CD4-positive, alpha-beta T cell (primary cell): ENCODE results near the gene EP400. TPM values are rescaled to one million over a fixed set of nuclear protein-coding genes. Genes with fewer than 3 reads are reported as not detected.

Experiments used
- ATAC-seq: fragments of 200-7000 bp; cut with Tn5 transposase; one replicate; pipeline ENCODE4 v1.10.0; 2022; ENCODE audit warnings: mild to moderate bottlenecking; ENCODE audit not compliant: poor library complexity
- CTCF ChIA-PET: fragments of 350-600 bp; sonication (Branson Sonifier 250); formaldehyde crosslinking; loops from one replicate; lab custom pipeline; 2021; ENCODE audit warnings: antibody characterized with exemption, inconsistent platforms; lab: Charles Lee
- POLR2A ChIA-PET: fragments of 350-600 bp; sonication (Branson Sonifier 250); formaldehyde crosslinking; loops from one replicate; lab custom pipeline; 2021; ENCODE audit warnings: antibody characterized with exemption, inconsistent platforms; lab: Charles Lee
- DNase-seq, 14 experiments: peaks; one replicate each; pipeline ENCODE4 v3.0.0-alpha.2; 2013 to 2020; ENCODE audit warnings: mixed read lengths in 2 of 14
- H3K27ac ChIP-seq, 2 donors: one replicate each; pipeline versions ENCODE4 v1.5.1 to v1.7.0; 2013; ENCODE audit warnings: low read length in 2 of 2, low read depth in 1 of 2, mild to moderate bottlenecking in 1 of 2
- H3K27me3 ChIP-seq, 2 experiments: 1 replicate in 1 of 2; 2 replicates in 1 of 2; pipeline versions ENCODE4 v1.6.1 to v1.7.0; 2013; ENCODE audit warnings: low read length in 2 of 2, control low read depth in 1 of 2, mild to moderate bottlenecking in 1 of 2, moderate library complexity in 1 of 2; ENCODE audit not compliant: insufficient read depth in 2 of 2, control insufficient read depth in 1 of 2
- H3K36me3 ChIP-seq: one replicate; pipeline ENCODE4 v1.6.1; 2013; ENCODE audit warnings: low read length, control low read depth; ENCODE audit not compliant: insufficient read depth
- H3K4me1 ChIP-seq: one replicate; pipeline ENCODE4 v1.6.1; 2013; ENCODE audit warnings: low read length, control low read depth; ENCODE audit not compliant: insufficient read depth
- H3K4me3 ChIP-seq: one replicate; pipeline ENCODE4 v1.5.1; 2013; ENCODE audit warnings: mild to moderate bottlenecking, low read length, moderate library complexity
- H3K9me3 ChIP-seq, 2 experiments: 1 replicate in 1 of 2; 2 replicates in 1 of 2; pipeline versions ENCODE4 v1.6.1 to v1.7.0; 2013; ENCODE audit warnings: low read length in 2 of 2, mild to moderate bottlenecking in 2 of 2, control low read depth in 1 of 2, moderate library complexity in 1 of 2; ENCODE audit not compliant: control insufficient read depth in 1 of 2, insufficient read depth in 1 of 2
- H3K27ac Mint-ChIP-seq: one replicate; pipeline ENCODE4 v1.8.0; 2020; ENCODE audit warnings: mixed read lengths
- H3K27me3 Mint-ChIP-seq: one replicate; pipeline ENCODE4 v1.8.0; 2021; ENCODE audit warnings: mixed read lengths
- H3K36me3 Mint-ChIP-seq: one replicate; pipeline ENCODE4 v1.8.0; 2021; ENCODE audit warnings: low read depth, mixed read lengths
- H3K4me1 Mint-ChIP-seq: one replicate; pipeline ENCODE4 v1.8.0; 2021; ENCODE audit warnings: low read depth, mixed read lengths
- H3K4me3 Mint-ChIP-seq: one replicate; pipeline ENCODE4 v1.8.0; 2020; ENCODE audit warnings: mild to moderate bottlenecking, mixed read lengths
- H3K9me3 Mint-ChIP-seq: one replicate; pipeline ENCODE4 v1.8.0; 2020; ENCODE audit warnings: mixed read lengths
- intact Hi-C, 2 experiments: fragments of 100-400 bp; cut with DNase I in 1 of 2; cut with micrococcal nuclease in 1 of 2; formaldehyde crosslinking; loops; one replicate each; pipeline versions ENCODE4 v1.15.1 to v1.9.0; 2023 to 2025; cut with DNase I, micrococcal nuclease
- total RNA-seq, 174 experiments: library from RNA in 2 of 174; stranded (reverse) in 2 of 174; gene quantifications; one replicate each; pipeline ENCODE4 v1.2.3 and lab custom pipeline; 2021 to 2026
- TF ChIP-seq, protein P1 (sequence below): fragments of 200-600 bp; IDR thresholded peaks from one replicate; pipeline ENCODE4 v1.8.0; 2022; ENCODE audit warnings: antibody characterized with exemption, mild to moderate bottlenecking

Gene EP400
- total RNA-seq, 2 experiments from 2014 or later, result 56.4 to 56.5 TPM

GRCh38 chr12:131981388-131981787, 31.6 kb downstream of the EP400 start:
- intact Hi-C loops, result no loop called here
- ChIA-PET POLR2A (no interaction called here), CTCF (no interaction called here)
- Mint-ChIP-seq H3K27ac (no peak overlapping the region), H3K36me3 (peaks cover 76% of the 10 kb centered on the region), H3K9me3 (no peaks in the 10 kb centered on the region), H3K4me3 (no peak overlapping the region), H3K4me1 (peaks cover 10% of the 10 kb centered on the region), H3K27me3 (no peaks in the 10 kb centered on the region)
- H3K27me3 ChIP-seq, result no peaks in the 10 kb centered on the region
- no peak overlapping the region for H3K27ac ChIP-seq
- DNase-seq, result no peak
- H3K4me3 ChIP-seq, result no peak overlapping the region
- ATAC-seq, result no peak
- no peaks in the 10 kb centered on the region for H3K4me1 ChIP-seq
- TF ChIP-seq, protein P1, sequence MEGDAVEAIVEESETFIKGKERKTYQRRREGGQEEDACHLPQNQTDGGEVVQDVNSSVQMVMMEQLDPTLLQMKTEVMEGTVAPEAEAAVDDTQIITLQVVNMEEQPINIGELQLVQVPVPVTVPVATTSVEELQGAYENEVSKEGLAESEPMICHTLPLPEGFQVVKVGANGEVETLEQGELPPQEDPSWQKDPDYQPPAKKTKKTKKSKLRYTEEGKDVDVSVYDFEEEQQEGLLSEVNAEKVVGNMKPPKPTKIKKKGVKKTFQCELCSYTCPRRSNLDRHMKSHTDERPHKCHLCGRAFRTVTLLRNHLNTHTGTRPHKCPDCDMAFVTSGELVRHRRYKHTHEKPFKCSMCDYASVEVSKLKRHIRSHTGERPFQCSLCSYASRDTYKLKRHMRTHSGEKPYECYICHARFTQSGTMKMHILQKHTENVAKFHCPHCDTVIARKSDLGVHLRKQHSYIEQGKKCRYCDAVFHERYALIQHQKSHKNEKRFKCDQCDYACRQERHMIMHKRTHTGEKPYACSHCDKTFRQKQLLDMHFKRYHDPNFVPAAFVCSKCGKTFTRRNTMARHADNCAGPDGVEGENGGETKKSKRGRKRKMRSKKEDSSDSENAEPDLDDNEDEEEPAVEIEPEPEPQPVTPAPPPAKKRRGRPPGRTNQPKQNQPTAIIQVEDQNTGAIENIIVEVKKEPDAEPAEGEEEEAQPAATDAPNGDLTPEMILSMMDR, result no peak
- no peaks in the 10 kb centered on the region for H3K9me3 ChIP-seq
- H3K36me3 ChIP-seq, result peaks cover 65% of the 10 kb centered on the region

DNA sequence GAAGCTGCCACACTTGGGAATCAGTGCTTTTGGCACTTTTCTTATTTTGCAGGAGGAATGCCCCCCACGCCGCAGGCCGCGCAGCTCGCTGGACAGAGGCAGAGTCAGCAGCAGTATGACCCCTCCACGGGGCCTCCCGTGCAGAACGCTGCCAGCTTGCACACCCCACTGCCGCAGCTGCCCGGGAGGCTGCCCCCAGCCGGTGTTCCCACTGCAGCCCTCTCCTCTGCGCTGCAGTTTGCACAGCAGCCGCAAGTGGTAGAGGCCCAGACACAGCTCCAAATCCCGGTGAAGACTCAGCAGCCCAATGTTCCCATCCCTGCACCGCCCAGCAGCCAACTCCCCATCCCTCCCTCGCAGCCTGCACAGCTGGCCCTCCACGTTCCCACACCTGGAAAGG, 32.3 kb downstream of the EP400 start:
- ATAC-seq (no peak), DNase-seq (no peak)
- intact Hi-C loops, result no loop called here
- H3K27me3 Mint-ChIP-seq, result no peaks in the 10 kb centered on the region
- Histone ChIP-seq H3K27me3 (no peaks in the 10 kb centered on the region), H3K27ac (no peak overlapping the region), H3K4me3 (no peak overlapping the region), H3K36me3 (peaks cover 71% of the 10 kb centered on the region), H3K9me3 (no peaks in the 10 kb centered on the region), H3K4me1 (no peaks in the 10 kb centered on the region)
- no peak overlapping the region for H3K27ac Mint-ChIP-seq
- H3K4me1 Mint-ChIP-seq, result peaks cover 5% of the 10 kb centered on the region
- H3K9me3 Mint-ChIP-seq, result no peaks in the 10 kb centered on the region
- POLR2A ChIA-PET, result no interaction called here
- TF ChIP-seq, protein P1, result no peak
- no peak overlapping the region for H3K4me3 Mint-ChIP-seq
- CTCF ChIA-PET, result no interaction called here
- H3K36me3 Mint-ChIP-seq, result peaks cover 83% of the 10 kb centered on the region

DNA sequence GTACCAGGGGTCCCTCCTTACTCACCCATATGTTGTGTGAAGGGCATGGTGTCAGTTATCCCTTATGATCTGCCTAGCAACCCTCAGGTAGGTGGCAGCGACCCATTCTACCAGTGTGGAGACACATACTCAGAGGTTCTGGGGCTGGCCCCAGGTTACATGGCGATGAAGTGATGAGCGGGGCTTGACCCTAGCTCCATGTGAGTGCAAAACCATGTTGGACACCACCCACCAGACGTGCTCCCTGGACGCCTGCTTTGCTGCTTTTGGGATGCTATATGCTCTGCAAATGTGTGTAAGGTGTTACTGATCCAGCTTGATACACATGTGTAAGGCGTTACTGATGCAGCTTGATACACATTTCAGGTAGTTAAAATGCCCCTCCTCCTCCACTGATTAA, 33.3 kb downstream of the EP400 start:
- DNase-seq, result no peak
- CTCF ChIA-PET, result interaction anchor here (0.7 kb wide), 1 partner anchor 25 kb away, joined by 3 read pairs; no protein-coding TSS in a partner anchor
- Mint-ChIP-seq H3K9me3 (no peaks in the 10 kb centered on the region), H3K27ac (no peak overlapping the region), H3K36me3 (peaks cover 86% of the 10 kb centered on the region), H3K4me1 (no peaks in the 10 kb centered on the region), H3K4me3 (no peak overlapping the region), H3K27me3 (no peaks in the 10 kb centered on the region)
- TF ChIP-seq, protein P1, result no peak
- Histone ChIP-seq H3K36me3 (peaks cover 75% of the 10 kb centered on the region), H3K27me3 (no peaks in the 10 kb centered on the region), H3K4me3 (no peak overlapping the region), H3K27ac (no peak overlapping the region), H3K9me3 (no peaks in the 10 kb centered on the region), H3K4me1 (no peaks in the 10 kb centered on the region)
- intact Hi-C loops, result no loop called here
- POLR2A ChIA-PET, result no interaction called here
- ATAC-seq, result no peak
